Stimulated activated CD8-positive, alpha-beta memory T cell treated with anti-CD3 and anti-CD28 coated beads, Interleukin-4, amount 100 ng/mL, for 48 hours (primary cell): ENCODE measurements around the gene SLFN12.
"Not testable (repeated sequence)": the region's sequence is repeated elsewhere in the genome, so short reads cannot be mapped to it uniquely, and the experiment has no call there.

ENCODE experiments used
- DNase-seq: peaks from one replicate; pipeline ENCODE4 v3.0.0-alpha.2; 2020

SLFN12 gene

GRCh38 chr17:35432176-35433074 lies at the start of gene SLFN12:
Gene SLFN12 (minus strand): TSS chr17:35432500. CDS start chr17:35423028, 9,472 bp downstream.
- DNase-seq = peak; percentile 47

DNA sequence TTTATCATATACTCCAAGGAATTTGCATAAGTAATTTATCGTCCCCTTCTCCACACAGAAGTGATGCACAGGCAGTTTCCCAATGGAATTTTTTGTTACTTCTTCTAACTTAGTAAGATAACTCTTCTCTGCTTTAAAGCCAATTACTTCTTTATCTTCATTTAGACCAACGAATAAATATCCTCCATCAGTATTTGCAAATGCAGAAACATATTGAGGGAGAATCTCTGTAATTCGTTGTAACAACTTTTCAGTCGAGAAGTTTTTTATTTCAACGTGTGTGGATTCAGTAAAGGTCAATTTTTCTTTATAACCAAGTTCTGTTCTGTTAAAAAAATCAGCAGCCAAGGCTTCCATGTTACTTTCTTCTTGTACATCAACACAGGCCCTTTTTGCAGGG lies 47.0 kb upstream of the SLFN12 start:
- no peak for DNase-seq

- DNase-seq = no peak
These were observed 44.9 kb upstream of the SLFN12 start for GRCh38 chr17:35477248-35477647.

DNA sequence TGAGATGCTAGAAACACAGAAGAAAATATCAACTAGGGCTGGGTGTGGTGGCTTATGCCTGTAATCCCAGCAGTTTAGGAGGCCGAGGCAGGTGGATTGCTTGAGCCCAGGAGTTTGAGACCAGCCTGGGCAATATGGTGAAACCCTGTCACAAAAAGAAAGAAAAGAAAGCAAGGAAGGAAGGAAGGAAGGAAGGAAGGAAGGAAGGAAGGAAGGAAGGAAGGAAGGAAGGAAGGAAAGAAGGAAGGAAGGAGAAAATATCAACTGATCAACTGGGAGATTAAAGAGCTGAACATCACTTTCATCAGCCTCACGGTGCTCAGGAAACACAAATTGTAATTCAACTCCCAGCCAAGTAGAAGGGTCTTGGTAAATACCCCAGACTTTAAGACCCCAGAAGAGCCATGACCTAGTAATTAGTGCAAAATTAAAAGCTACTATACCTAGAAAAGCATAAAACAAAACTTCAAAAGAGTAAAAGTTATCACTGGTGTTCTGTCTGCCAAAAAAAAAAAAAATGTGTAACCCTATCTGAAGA lies 44.1 kb upstream of the SLFN12 start:
- DNase-seq = no peak

- no peak for DNase-seq
These were observed 36.2 kb upstream of the SLFN12 start for GRCh38 chr17:35468475-35468874.

GRCh38 chr17:35467824-35468223 lies 35.5 kb upstream of the SLFN12 start:
- no peak for DNase-seq

- peak; percentile 69 for DNase-seq
These were observed 28.1 kb upstream of the SLFN12 start for GRCh38 chr17:35460354-35460851.

GRCh38 chr17:35454035-35454434 lies 21.7 kb upstream of the SLFN12 start:
- not testable (repeated sequence) for DNase-seq

DNA sequence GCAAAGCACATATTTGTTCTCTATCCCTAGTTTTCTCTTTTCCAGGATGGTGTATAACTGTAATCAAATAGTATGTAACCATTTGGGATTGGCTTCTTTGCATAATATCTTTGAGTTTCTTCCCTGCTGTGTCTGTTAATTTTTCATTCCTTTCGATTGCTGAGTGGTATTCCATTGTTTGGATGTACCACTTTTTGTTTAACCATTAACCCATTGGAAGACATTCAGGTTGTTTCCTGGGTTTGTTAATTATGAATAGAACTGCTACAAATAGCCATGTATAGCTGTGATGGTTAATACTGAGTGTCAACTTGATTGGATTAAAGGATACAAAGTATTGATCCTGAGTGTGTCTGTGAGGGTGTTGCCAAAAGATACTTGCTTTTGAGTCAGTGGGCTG lies 20.9 kb upstream of the SLFN12 start:
- no peak for DNase-seq

- no peak for DNase-seq
These were observed 17.2 kb upstream of the SLFN12 start for GRCh38 chr17:35449371-35449931.

GRCh38 chr17:35448899-35449227 lies 16.6 kb upstream of the SLFN12 start:
- no peak for DNase-seq

DNA sequence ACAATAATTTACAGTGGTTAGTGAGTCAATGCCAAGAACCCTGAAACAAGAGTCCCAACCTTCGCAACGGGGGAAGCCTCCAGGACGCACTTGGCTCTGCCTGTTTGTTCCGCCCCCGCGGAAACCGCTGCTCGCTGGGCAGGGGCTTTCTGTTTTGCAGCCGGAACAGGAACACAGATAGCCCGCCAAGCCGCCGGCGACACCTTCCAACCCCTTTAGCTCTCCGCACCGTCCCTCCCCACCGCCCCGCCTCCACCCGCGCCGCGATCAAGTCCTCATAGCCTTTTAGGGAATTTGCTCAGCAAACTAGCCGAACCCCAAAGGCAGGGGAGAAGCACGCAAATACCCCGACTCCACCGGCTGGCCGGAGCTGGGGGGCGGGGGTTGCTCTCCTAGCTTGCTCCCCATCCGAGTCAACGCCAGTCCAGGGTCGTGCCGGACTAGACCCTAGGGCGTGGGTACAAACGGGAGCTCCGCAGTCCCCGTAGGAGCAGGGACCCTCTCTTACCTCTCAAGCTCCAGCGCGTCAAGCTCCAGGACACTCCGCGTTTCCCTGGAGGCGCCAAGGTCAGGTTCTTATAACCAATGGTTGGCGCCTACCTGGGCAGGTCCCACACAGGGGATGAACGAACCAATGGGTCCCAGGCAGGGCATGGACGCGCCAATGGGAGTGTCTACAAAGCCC lies 16.1 kb upstream of the SLFN12 start, which contains the start of gene SLFN13:
TSS of gene SLFN13 (minus strand) at position 553 of the 685 bp plus-strand sequence. CDS start 3,086 bp downstream, outside the sequence.
- peak; percentile 95 for DNase-seq

- DNase-seq = no peak
These were observed 15.2 kb upstream of the SLFN12 start for GRCh38 chr17:35447499-35447898.

DNA sequence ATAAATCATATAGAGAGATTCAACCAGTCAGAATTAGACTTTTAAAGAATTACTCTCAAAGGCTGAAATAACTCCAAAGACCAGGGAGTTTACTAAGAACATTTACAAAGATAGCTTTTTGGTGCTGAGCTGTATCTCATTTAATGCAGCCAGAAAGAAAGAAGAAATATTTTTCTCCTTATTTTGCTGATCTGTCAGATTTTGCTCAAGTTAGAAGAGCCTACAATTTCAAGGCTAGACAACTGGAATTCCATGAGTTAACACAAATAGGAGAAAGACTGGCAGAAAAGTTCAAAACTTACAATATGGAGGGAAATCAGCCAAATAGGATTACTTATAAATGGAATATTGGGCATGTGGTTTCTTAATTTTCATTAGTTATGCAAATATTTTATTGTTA lies 6.1 kb upstream of the SLFN12 start:
- no peak for DNase-seq

- DNase-seq = peak; percentile 73
These were observed 985 bp upstream of the SLFN12 start for GRCh38 chr17:35433075-35433894.

- no peak for DNase-seq
These were observed 2.6 kb downstream of the SLFN12 start for GRCh38 chr17:35429702-35430101.

DNA sequence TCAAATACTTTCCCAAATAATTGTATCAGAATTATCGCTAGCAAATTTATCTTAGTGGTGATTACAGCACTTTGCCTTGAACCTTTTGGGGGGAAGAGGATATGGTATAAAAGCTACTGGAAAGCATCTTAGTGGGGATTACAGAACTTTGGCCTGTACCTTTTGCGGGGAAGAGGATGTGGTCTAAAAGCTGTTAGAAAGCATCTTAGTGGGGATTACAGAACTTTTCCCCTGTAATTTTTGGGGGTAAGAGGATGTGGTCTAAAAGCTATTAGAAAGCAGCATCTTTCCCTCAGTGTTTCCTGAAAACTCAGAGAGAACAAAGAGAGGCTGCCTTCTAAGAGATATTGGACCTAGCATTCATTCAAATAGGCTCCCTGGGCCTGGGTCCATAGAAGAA lies 4.1 kb downstream of the SLFN12 start:
- no peak for DNase-seq

DNA sequence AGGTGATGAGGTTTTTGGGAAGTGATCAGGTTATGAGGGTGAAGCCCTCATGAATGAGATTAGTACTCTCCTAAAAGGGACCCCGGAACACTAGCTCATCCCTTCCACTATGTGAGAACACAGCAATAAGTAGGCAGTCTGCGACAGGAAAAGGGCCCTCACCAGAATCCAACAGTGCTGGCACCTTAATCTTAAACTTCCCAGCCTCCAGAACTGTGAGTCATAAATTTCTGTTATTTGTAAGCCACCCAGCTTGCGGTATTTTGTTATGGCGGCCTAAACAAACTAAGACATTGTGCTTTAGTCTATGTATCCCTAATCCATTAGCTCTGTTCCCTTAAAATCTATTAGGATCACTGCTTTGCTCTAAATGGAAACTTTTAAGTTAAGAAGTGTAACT lies 8.5 kb downstream of the SLFN12 start:
- no peak for DNase-seq

GRCh38 chr17:35421069-35421468 lies 11.2 kb downstream of the SLFN12 start:
- DNase-seq = not testable (repeated sequence)

DNA sequence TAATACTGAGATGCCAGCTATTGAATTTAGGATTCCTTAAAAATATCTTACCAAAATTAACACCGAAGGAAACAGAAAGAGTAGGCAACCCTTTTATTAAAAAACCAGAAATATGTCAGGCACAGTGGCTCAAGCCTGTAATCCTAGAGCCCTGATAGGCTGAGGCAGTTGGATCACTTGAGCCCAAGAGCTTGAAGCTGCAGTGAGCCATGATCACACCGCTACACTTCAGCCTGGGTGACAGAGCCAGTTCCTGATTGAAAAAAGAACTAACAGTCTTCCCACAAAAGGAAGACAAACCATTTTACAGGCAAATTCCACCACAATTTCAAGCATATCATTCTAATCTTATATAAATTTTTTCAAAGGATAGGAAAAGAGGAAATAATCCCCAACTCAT lies 15.6 kb downstream of the SLFN12 start:
- DNase-seq = no peak

DNA sequence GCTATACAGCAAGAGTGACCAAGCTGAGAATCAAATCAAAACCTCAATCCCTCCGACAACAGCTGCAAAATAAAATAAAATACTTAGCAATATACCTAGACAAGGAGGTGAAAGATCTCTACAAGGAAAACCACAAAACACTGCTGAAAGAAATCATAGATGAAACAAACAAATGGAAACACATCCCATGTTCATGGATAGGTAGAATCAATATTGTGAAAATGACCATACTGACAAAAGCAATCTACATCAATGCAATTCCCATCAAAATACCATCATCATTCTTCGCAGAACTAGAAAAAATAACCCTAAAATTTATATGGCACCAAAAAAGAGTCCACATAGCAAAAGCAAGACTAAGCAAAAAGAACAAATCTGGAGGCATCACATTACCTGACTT lies 17.6 kb downstream of the SLFN12 start:
- DNase-seq = not testable (repeated sequence)

DNA sequence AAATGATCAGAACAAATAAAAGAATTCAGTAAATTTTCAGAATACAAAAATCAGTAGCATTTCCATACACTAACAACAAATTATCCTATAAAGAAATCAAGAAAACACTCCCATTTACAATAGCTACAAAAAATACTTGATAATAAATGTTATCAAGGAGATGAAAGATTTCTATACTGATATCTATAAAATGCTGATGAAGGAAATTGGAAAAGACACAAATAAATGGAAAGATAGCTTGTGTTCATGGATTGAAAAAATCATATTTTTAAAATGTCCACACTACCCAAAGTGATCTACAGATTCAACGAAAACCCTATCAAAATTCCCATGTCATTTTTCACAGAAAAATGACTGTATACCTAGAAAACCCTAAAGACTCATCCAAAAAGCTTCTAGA lies 18.1 kb downstream of the SLFN12 start:
- no peak for DNase-seq
